Measurements from ENCODE around the gene CENATAC.

DNA sequence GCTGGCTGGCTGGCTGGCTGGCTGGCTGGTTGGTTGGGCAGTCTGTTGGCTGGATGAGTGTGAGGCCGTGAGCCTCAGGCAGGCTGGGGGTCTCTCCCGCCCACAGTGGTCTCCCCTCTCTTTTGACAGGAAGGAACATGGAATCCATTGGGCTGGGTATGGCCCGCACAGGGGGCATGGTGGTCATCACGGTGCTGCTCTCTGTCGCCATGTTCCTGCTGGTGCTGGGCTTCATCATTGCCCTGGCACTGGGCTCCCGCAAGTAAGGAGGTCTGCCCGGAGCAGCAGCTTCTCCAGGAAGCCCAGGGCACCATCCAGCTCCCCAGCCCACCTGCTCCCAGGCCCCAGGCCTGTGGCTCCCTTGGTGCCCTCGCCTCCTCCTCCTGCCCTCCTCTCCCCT, 40.0 kb upstream of the CENATAC start:
- TF ChIP-seq POLR2A (IDR thresholded peaks at IDR 0.05; ENCODE audit: low read depth) (no peak), EP300 (IDR thresholded peaks at IDR 0.05) (no peak)
- TF ChIP-seq, protein P1, sequence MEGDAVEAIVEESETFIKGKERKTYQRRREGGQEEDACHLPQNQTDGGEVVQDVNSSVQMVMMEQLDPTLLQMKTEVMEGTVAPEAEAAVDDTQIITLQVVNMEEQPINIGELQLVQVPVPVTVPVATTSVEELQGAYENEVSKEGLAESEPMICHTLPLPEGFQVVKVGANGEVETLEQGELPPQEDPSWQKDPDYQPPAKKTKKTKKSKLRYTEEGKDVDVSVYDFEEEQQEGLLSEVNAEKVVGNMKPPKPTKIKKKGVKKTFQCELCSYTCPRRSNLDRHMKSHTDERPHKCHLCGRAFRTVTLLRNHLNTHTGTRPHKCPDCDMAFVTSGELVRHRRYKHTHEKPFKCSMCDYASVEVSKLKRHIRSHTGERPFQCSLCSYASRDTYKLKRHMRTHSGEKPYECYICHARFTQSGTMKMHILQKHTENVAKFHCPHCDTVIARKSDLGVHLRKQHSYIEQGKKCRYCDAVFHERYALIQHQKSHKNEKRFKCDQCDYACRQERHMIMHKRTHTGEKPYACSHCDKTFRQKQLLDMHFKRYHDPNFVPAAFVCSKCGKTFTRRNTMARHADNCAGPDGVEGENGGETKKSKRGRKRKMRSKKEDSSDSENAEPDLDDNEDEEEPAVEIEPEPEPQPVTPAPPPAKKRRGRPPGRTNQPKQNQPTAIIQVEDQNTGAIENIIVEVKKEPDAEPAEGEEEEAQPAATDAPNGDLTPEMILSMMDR (IDR thresholded peaks at IDR 0.05): no peak
